C4-2B (cell line): Measurements from ENCODE around the gene VN1R5.

Experiments
- ZFX ChIP-seq: fragments of 450-650 bp; IDR thresholded peaks from 2 replicates; pipeline ENCODE4 v1.6.1; 2017
- TF ChIP-seq, protein P1 (sequence below): fragments of 450-650 bp; conservative IDR thresholded peaks from 2 replicates; pipeline ENCODE4 v1.5.1; 2017; ENCODE audit warnings: mild to moderate bottlenecking

DNA sequence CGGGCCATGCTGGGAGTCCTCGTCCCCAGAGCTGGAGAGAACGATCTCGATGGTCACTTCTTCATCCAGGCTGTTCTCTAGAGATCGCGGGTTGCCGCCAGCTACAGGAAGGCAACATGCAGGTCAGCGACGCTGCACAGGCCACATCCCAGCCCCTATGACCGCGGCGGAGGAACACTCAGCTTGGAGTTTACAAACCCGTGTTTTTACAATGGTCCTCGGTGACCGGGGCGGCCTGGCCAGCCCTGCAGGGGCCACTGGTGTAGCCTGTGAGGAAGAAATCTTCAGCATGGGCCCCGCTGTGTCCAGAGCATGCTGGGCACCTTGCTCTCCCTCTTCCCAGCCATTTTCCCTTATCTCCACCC, 45.3 kb downstream of the VN1R5 start:
- TF ChIP-seq, protein P1, sequence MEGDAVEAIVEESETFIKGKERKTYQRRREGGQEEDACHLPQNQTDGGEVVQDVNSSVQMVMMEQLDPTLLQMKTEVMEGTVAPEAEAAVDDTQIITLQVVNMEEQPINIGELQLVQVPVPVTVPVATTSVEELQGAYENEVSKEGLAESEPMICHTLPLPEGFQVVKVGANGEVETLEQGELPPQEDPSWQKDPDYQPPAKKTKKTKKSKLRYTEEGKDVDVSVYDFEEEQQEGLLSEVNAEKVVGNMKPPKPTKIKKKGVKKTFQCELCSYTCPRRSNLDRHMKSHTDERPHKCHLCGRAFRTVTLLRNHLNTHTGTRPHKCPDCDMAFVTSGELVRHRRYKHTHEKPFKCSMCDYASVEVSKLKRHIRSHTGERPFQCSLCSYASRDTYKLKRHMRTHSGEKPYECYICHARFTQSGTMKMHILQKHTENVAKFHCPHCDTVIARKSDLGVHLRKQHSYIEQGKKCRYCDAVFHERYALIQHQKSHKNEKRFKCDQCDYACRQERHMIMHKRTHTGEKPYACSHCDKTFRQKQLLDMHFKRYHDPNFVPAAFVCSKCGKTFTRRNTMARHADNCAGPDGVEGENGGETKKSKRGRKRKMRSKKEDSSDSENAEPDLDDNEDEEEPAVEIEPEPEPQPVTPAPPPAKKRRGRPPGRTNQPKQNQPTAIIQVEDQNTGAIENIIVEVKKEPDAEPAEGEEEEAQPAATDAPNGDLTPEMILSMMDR, result no peak
- no peak for TF ChIP-seq ZFX
